Thyroid gland (tissue), 4 donors: ENCODE measurements around the gene ZNF438. TPM values are rescaled to one million over a fixed set of nuclear protein-coding genes. Genes with fewer than 3 reads are reported as not detected.

Source experiments
- DNase-seq, 2 donors: peaks; one replicate each; pipeline ENCODE4 v3.0.0-alpha.2; 2019
- H3K27ac ChIP-seq, 3 donors: fragments of 200-600 bp; sonication (generic); 1 replicate in 2 of 3; 2 replicates in 1 of 3; pipeline ENCODE4 v1.5.1; 2016 to 2019; ENCODE audit warnings: mild to moderate bottlenecking in 1 of 3, moderate library complexity in 1 of 3
- H3K27me3 ChIP-seq: fragments of 200-600 bp; sonication (generic); one replicate; pipeline ENCODE4 v1.5.1; 2019
- H3K36me3 ChIP-seq, 2 donors: fragments of 200-600 bp; sonication (generic); one replicate each; pipeline ENCODE4 v1.5.1; 2016 to 2019
- H3K4me1 ChIP-seq, 2 donors: fragments of 200-600 bp; sonication (generic); one replicate each; pipeline ENCODE4 v1.5.1; 2017 to 2019
- H3K4me3 ChIP-seq, 3 donors: fragments of 200-600 bp; sonication (generic); replicated peaks in 1 of 3; 1 replicate in 2 of 3; 2 replicates in 1 of 3; pipeline ENCODE4 v1.5.1; 2016; ENCODE audit warnings: mild to moderate bottlenecking in 1 of 3
- H3K9me3 ChIP-seq: fragments of 200-600 bp; sonication (generic); one replicate; pipeline ENCODE4 v1.5.1; 2017
- POLR2A ChIP-seq, 2 donors: fragments of 450-650 bp; IDR thresholded peaks; one replicate each; pipeline ENCODE4 v1.6.1; 2017; ENCODE audit warnings: antibody characterized with exemption in 2 of 2, mild to moderate bottlenecking in 2 of 2, moderate library complexity in 1 of 2
- WGBS, 2 donors: methylation state at CpG; one replicate each; pipeline ENCODE4 v1.1.5; 2017; 5-methylcytosine and 5-hydroxymethylcytosine counted together
- intact Hi-C: fragments of 100-400 bp; cut with DNase I; formaldehyde crosslinking; loops from one replicate; pipeline ENCODE4 v1.15.1; 2023
- total RNA-seq, 4 donors: library from RNA; depleted of rRNA; stranded (reverse); fragments of >200 nt; gene quantifications; one replicate each; pipeline ENCODE4 v1.2.3, GENCODE V29; 2016
- TF ChIP-seq, protein P1 (sequence below), 6 experiments: fragments of 200-600 bp in 3 of 6; fragments of 450-650 bp in 3 of 6; sonication (generic) in 3 of 6; IDR thresholded peaks; one replicate each; pipeline ENCODE4 v1.5.1; 2016 to 2019; ENCODE audit warnings: antibody characterized with exemption in 6 of 6, mild to moderate bottlenecking in 2 of 6, inconsistent platforms in 1 of 6, moderate library complexity in 1 of 6

Gene ZNF438
- total RNA-seq, 4 donors from 2014 or later = 19.2 to 21.8 (median 20.3) TPM

DNA sequence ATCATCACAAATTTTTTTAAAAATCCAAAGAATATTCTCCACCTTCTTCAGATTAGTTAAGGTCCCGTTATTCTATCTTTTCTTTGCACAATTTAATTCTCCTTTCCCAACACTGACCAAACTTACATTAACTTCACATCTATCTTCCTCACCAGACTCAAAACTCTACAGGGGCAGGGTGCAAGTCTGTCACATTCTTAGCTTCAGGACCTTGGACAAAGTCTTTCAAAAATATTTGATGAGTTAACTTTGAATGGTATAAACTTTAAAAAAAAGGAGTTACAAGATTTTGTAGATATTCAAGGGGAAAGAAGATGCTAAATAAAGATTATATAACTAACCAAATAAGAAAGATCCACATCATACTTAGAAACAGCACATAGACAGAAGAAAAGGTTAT, 132.7 kb downstream of the ZNF438 start:
- Histone ChIP-seq H3K36me3 (peaks cover 0 to 6% of the 10 kb centered on the region in 2 donors), H3K27me3 (no peaks in the 10 kb centered on the region), H3K4me3 (no peak overlapping the region), H3K9me3 (no peaks in the 10 kb centered on the region), H3K4me1 (no peaks in the 10 kb centered on the region), H3K27ac (no peak overlapping the region)
- intact Hi-C loops = no loop called here
- DNase-seq = no peak
- TF ChIP-seq, protein P1, sequence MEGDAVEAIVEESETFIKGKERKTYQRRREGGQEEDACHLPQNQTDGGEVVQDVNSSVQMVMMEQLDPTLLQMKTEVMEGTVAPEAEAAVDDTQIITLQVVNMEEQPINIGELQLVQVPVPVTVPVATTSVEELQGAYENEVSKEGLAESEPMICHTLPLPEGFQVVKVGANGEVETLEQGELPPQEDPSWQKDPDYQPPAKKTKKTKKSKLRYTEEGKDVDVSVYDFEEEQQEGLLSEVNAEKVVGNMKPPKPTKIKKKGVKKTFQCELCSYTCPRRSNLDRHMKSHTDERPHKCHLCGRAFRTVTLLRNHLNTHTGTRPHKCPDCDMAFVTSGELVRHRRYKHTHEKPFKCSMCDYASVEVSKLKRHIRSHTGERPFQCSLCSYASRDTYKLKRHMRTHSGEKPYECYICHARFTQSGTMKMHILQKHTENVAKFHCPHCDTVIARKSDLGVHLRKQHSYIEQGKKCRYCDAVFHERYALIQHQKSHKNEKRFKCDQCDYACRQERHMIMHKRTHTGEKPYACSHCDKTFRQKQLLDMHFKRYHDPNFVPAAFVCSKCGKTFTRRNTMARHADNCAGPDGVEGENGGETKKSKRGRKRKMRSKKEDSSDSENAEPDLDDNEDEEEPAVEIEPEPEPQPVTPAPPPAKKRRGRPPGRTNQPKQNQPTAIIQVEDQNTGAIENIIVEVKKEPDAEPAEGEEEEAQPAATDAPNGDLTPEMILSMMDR (IDR thresholded peaks at IDR 0.05) = no peak
- no peak for TF ChIP-seq POLR2A (IDR thresholded peaks at IDR 0.05)
- 98 to 99% methylated on average over 1 of the region's 1 CpG for WGBS, 2 donors

DNA sequence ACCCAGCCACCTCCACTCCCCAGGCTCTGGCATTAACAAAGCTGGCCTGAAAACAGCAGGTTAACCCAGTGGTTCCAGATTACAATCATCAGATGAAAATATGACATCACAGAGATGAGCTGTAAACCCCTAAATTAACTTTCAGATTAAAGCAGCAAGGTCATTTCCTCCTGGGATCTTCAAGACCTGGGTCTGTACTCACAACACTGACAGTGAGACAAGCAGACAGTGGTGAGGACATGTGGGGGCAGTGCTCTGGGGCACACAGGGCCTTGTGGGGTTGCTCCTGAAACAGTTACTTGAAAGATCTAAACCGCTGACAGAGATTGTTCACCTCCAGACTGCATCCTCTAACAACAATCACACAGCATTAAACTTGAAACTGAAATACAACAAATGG, 134.1 kb downstream of the ZNF438 start:
- DNase-seq = no peak
- 89 to 90% methylated on average over 1 of the region's 1 CpG for WGBS, 2 donors
- H3K27me3 ChIP-seq = no peaks in the 10 kb centered on the region
- H3K4me1 ChIP-seq = no peaks in the 10 kb centered on the region
- TF ChIP-seq POLR2A (IDR thresholded peaks at IDR 0.05) = no peak
- TF ChIP-seq, protein P1 (IDR thresholded peaks at IDR 0.05) = no peak
- H3K36me3 ChIP-seq = peaks cover 0 to 6% of the 10 kb centered on the region in 2 donors
- H3K9me3 ChIP-seq = no peaks in the 10 kb centered on the region
- intact Hi-C loops = no loop called here
- no peak overlapping the region for H3K4me3 ChIP-seq
- no peak overlapping the region for H3K27ac ChIP-seq

DNA sequence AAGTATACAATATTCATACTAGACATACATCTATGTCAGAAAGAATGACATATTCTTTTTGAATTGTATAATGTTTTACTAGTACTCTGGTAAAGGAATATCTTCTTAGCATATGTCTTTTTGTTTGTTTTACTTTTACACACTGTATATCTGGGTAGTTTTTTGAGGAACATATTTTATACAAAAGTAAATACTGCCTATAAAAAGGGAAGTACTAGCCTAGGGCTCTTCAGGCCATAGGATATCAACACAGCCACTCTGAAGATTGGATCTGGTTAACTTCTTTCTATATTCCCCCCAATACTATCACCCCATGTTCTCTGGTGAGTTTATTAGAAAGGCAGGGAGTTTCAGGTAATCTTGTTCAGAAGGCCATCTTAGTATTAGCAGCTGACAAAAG, 134.6 kb downstream of the ZNF438 start:
- TF ChIP-seq, protein P1 (IDR thresholded peaks at IDR 0.05) = no peak
- TF ChIP-seq POLR2A (IDR thresholded peaks at IDR 0.05) = no peak
- Histone ChIP-seq H3K27me3 (no peaks in the 10 kb centered on the region), H3K36me3 (peaks cover 0 to 6% of the 10 kb centered on the region in 2 donors), H3K4me1 (no peaks in the 10 kb centered on the region), H3K9me3 (no peaks in the 10 kb centered on the region), H3K27ac (no peak overlapping the region), H3K4me3 (no peak overlapping the region)
- DNase-seq = no peak
- intact Hi-C loops = no loop called here

DNA sequence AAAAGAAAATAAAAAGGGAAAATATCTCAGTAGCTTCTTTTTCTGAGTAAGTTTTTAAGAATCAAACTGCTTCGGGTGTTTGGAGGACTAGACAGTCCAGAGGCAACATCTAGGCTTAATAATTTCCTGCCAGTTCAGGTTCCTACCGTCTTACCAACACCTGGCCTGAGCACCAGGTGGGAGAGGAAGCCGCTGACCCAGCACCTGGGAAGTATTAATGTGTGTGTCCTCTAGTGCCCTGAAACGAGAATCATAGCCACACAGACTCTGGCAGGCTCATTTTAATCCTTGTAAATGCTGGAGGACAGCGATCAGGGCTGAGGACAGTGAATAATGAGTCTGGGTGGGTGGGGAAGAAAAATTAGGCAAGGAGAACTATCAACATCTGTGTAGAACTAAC, 137.4 kb downstream of the ZNF438 start:
- H3K4me1 ChIP-seq = no peaks in the 10 kb centered on the region
- DNase-seq = no peak
- no peak overlapping the region for H3K4me3 ChIP-seq
- 72 to 73% methylated on average over 5 of the region's 5 CpGs for WGBS, 2 donors
- no peaks in the 10 kb centered on the region for H3K36me3 ChIP-seq
- no peak overlapping the region for H3K27ac ChIP-seq
- TF ChIP-seq POLR2A (IDR thresholded peaks at IDR 0.05) = no peak
- intact Hi-C loops = no loop called here
- H3K9me3 ChIP-seq = no peaks in the 10 kb centered on the region
- H3K27me3 ChIP-seq = no peaks in the 10 kb centered on the region

DNA sequence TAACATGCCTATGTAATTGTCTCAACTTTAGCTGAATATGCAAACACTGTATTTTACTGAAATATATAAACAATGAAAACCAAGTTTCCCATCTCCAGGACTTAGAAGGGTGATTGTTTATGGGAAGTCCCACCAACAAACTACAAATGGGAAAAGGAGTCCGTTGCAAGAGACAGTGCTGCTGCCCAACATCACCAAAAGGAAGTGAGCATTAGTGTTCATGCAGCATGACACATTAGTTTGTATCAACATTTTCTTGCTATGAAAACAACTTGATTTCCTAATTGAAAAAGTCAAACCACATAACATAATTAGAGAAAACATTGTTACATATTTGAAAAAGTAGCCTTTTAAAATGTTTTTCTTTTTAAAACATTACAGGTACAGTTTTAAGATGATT, 138.5 kb downstream of the ZNF438 start:
- 74 to 76% methylated on average over 1 of the region's 1 CpG for WGBS, 2 donors
- H3K36me3 ChIP-seq = no peaks in the 10 kb centered on the region
- H3K27me3 ChIP-seq = no peaks in the 10 kb centered on the region
- no peak overlapping the region for H3K27ac ChIP-seq
- TF ChIP-seq POLR2A (IDR thresholded peaks at IDR 0.05) = no peak
- TF ChIP-seq, protein P1 (IDR thresholded peaks at IDR 0.05) = no peak
- DNase-seq = no peak
- H3K4me1 ChIP-seq = no peaks in the 10 kb centered on the region
- no peaks in the 10 kb centered on the region for H3K9me3 ChIP-seq
- no peak overlapping the region for H3K4me3 ChIP-seq
- intact Hi-C loops = no loop called here

DNA sequence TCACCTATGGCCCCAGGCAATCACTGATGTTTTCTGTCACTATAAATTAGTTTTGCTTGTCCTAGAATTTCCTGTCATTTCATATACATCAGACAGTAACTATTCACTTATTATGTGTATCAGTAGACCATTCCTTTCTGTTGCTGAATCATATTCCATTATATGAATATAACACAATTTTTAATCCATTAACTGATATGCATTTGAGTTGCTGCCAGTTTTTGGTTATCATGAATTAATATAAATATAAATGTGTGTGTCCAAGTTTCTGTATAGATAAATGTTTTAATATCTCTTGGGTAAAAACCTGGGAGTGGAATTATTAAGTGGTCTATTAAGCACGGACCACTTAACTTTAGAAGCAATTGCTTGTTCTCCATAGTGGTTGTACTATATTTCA, 143.8 kb downstream of the ZNF438 start:
- Histone ChIP-seq H3K4me3 (no peak overlapping the region), H3K9me3 (no peaks in the 10 kb centered on the region), H3K27ac (no peak overlapping the region), H3K36me3 (no peaks in the 10 kb centered on the region), H3K27me3 (no peaks in the 10 kb centered on the region), H3K4me1 (no peaks in the 10 kb centered on the region)
- DNase-seq = no peak
- TF ChIP-seq, protein P1 (IDR thresholded peaks at IDR 0.05) = no peak
- TF ChIP-seq POLR2A (IDR thresholded peaks at IDR 0.05) = no peak
- WGBS, 2 donors = 89 to 96% methylated on average over 1 of the region's 1 CpG
- intact Hi-C loops = no loop called here
